Measurements from ENCODE around the gene KCNMA1.

Gene KCNMA1

DNA sequence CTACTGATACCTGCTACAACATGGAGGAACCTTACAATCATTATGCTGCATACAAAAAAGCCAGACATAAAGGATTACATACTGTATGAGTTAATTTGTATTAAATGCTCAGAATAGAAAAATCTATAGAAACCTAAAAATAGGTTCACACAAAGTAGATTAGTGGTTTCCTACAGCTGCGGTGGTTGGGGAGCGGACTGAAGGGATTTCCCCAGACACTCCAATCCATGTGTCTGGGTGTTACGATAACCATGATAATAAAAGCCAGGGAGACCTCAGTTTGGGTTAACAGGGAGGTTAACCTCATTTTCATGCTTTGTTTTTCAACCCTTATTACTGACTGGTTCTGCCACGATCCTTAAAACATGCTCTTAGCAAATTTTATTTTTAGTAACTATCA lies 355.9 kb downstream of the KCNMA1 start:
- TF ChIP-seq FOXM1 (IDR thresholded peaks at IDR 0.05; ENCODE audit: borderline replicate concordance, low read depth) (no peak), EP300 (IDR thresholded peaks at IDR 0.05; ENCODE audit: borderline replicate concordance) (no peak), TAF1 (IDR thresholded peaks at IDR 0.05; ENCODE audit: low read depth) (no peak), YY1 (IDR thresholded peaks at IDR 0.05; ENCODE audit: low read depth) (no peak), EGR1 (IDR thresholded peaks at IDR 0.05) (no peak), TCF12 (IDR thresholded peaks at IDR 0.05; ENCODE audit: low read depth) (no peak), TEAD4 (IDR thresholded peaks at IDR 0.05) (no peak), RAD21 (IDR thresholded peaks at IDR 0.05; ENCODE audit: low read depth) (no peak), CEBPB (IDR thresholded peaks at IDR 0.05) (no peak), NFIC (IDR thresholded peaks at IDR 0.05) (no peak)
- TF ChIP-seq, protein P1, sequence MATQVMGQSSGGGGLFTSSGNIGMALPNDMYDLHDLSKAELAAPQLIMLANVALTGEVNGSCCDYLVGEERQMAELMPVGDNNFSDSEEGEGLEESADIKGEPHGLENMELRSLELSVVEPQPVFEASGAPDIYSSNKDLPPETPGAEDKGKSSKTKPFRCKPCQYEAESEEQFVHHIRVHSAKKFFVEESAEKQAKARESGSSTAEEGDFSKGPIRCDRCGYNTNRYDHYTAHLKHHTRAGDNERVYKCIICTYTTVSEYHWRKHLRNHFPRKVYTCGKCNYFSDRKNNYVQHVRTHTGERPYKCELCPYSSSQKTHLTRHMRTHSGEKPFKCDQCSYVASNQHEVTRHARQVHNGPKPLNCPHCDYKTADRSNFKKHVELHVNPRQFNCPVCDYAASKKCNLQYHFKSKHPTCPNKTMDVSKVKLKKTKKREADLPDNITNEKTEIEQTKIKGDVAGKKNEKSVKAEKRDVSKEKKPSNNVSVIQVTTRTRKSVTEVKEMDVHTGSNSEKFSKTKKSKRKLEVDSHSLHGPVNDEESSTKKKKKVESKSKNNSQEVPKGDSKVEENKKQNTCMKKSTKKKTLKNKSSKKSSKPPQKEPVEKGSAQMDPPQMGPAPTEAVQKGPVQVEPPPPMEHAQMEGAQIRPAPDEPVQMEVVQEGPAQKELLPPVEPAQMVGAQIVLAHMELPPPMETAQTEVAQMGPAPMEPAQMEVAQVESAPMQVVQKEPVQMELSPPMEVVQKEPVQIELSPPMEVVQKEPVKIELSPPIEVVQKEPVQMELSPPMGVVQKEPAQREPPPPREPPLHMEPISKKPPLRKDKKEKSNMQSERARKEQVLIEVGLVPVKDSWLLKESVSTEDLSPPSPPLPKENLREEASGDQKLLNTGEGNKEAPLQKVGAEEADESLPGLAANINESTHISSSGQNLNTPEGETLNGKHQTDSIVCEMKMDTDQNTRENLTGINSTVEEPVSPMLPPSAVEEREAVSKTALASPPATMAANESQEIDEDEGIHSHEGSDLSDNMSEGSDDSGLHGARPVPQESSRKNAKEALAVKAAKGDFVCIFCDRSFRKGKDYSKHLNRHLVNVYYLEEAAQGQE (IDR thresholded peaks at IDR 0.05; ENCODE audit: low read depth): no peak
- TF ChIP-seq, protein P2, sequence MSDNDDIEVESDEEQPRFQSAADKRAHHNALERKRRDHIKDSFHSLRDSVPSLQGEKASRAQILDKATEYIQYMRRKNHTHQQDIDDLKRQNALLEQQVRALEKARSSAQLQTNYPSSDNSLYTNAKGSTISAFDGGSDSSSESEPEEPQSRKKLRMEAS (IDR thresholded peaks at IDR 0.05): no peak
- TF ChIP-seq, protein P3, sequence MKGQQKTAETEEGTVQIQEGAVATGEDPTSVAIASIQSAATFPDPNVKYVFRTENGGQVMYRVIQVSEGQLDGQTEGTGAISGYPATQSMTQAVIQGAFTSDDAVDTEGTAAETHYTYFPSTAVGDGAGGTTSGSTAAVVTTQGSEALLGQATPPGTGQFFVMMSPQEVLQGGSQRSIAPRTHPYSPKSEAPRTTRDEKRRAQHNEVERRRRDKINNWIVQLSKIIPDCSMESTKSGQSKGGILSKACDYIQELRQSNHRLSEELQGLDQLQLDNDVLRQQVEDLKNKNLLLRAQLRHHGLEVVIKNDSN (IDR thresholded peaks at IDR 0.05): no peak

DNA sequence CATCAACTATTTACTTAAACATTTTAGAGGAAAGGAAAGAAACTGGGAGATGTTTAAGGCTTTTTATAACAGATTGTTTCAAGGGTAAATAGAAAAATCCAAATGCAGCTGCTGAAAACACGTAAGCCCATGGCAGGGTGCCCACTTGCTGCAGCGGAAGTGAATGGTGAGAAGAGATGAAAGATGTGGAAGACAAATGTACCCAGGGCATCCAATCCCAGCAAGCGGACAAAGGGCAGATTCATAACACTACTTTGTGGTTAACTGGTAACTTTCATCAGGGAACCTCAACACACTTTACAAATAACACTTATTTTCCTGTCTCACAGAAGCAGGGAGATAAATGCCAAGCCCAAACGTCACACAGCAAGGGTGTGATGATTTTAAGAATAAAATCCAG lies 358.4 kb downstream of the KCNMA1 start:
- TF ChIP-seq, protein P3 (IDR thresholded peaks at IDR 0.05): no peak
- TF ChIP-seq EP300 (IDR thresholded peaks at IDR 0.05; ENCODE audit: borderline replicate concordance): no peak
- no peak for TF ChIP-seq TEAD4 (IDR thresholded peaks at IDR 0.05)
- no peak for TF ChIP-seq EGR1 (IDR thresholded peaks at IDR 0.05)
- no peak for TF ChIP-seq CEBPB (IDR thresholded peaks at IDR 0.05)
- TF ChIP-seq FOXM1 (IDR thresholded peaks at IDR 0.05; ENCODE audit: borderline replicate concordance, low read depth): no peak

DNA sequence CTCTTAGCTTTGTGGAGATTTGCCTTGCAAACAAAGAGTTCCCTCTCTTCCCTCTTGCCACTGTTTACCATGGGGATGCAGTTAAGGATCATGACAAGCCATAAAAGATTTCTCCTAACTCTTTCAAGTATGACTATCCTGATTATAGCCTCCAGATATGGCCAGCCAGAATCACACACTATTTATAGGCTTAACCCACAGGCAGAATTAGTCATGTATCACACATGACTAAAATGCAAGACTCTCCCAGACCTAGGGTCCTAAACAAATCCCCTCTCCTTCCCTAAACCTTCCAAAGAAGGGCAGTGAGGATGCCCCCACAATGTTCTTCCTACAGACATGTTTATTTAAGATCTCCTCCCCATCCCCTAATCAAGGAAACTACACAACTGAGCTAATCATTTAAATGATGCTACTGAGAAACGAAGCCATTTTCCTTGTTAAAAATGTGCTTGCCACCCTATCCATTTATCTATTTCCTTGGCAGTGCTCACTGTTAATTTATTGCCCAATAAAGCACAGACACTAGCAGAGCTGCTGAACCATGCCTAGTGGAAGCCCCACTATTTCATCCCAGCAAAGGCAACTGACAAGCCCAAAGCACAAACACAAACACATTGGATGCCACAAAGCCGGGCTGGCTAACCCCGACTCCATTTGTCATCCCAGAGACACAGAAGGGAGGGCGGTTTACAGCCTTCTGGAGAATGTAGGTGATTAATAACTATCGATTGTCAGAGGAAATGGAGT lies 363.4 kb downstream of the KCNMA1 start:
- TF ChIP-seq EP300 (IDR thresholded peaks at IDR 0.05; ENCODE audit: borderline replicate concordance): no peak
- TF ChIP-seq FOXM1 (IDR thresholded peaks at IDR 0.05; ENCODE audit: borderline replicate concordance, low read depth): no peak
- TF ChIP-seq TAF1 (IDR thresholded peaks at IDR 0.05; ENCODE audit: low read depth): no peak
- TF ChIP-seq EGR1 (IDR thresholded peaks at IDR 0.05): no peak
- TF ChIP-seq TCF12 (IDR thresholded peaks at IDR 0.05; ENCODE audit: low read depth): no peak
- TF ChIP-seq YY1 (IDR thresholded peaks at IDR 0.05; ENCODE audit: low read depth): no peak
- no peak for TF ChIP-seq CEBPB (IDR thresholded peaks at IDR 0.05)
- TF ChIP-seq RAD21 (IDR thresholded peaks at IDR 0.05; ENCODE audit: low read depth): no peak
- no peak for TF ChIP-seq NFIC (IDR thresholded peaks at IDR 0.05)
- TF ChIP-seq, protein P3 (IDR thresholded peaks at IDR 0.05): no peak
- no peak for TF ChIP-seq CREB1 (IDR thresholded peaks at IDR 0.05; ENCODE audit: low read depth)
- TF ChIP-seq TEAD4 (IDR thresholded peaks at IDR 0.05): no peak
- TF ChIP-seq ZBTB7A (IDR thresholded peaks at IDR 0.05; ENCODE audit: low read depth): no peak
- TF ChIP-seq, protein P2 (IDR thresholded peaks at IDR 0.05): no peak

DNA sequence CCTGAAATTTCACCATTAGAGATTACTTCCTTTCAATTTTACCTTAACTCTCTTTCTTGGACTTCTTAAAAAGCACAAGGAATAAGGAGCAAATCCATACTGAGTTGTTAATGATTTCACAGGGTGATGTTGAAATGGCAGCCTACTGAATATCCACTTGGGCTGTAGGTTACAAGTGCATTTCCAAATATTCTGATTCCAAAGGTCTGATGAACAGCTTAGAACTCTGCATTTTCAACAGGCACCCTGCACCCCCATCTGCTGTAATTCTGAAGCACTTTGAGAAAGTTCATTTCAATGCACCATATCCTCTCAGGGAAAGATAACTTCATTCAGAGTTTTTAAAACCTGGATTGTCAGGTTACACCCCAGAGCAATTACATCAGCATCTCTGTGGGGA lies 368.4 kb downstream of the KCNMA1 start:
- TF ChIP-seq YY1 (IDR thresholded peaks at IDR 0.05; ENCODE audit: low read depth) (no peak), ZBTB7A (IDR thresholded peaks at IDR 0.05; ENCODE audit: low read depth) (no peak), RAD21 (IDR thresholded peaks at IDR 0.05; ENCODE audit: low read depth) (no peak), TCF12 (IDR thresholded peaks at IDR 0.05; ENCODE audit: low read depth) (no peak), CREB1 (IDR thresholded peaks at IDR 0.05; ENCODE audit: low read depth) (no peak), EP300 (IDR thresholded peaks at IDR 0.05; ENCODE audit: borderline replicate concordance) (no peak), TEAD4 (IDR thresholded peaks at IDR 0.05) (no peak), NFIC (IDR thresholded peaks at IDR 0.05) (no peak), FOXM1 (IDR thresholded peaks at IDR 0.05; ENCODE audit: borderline replicate concordance, low read depth) (no peak)

DNA sequence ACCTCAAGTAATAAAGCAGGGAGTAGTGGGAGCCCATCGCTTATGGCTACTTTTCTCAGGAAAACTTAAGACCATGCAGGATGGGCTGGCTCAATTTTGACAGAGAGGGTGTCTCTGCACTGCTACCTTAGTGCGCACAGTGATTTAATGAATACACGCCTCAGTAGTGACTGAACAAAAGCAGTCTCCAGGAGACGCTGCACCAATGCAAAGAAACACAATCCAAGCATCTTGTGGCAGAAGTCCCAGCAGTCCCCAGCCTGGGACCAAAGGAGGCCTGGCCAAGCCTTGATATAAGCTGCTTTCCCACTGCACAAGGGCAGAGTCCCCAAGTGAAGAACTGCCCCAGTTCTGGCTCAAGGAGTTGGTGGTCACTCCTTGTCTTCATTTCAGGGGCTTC lies 368.9 kb downstream of the KCNMA1 start:
- TF ChIP-seq RAD21 (IDR thresholded peaks at IDR 0.05; ENCODE audit: low read depth): no peak
- TF ChIP-seq ZBTB7A (IDR thresholded peaks at IDR 0.05; ENCODE audit: low read depth): no peak
- no peak for TF ChIP-seq CEBPB (IDR thresholded peaks at IDR 0.05)
- no peak for TF ChIP-seq EGR1 (IDR thresholded peaks at IDR 0.05)

DNA sequence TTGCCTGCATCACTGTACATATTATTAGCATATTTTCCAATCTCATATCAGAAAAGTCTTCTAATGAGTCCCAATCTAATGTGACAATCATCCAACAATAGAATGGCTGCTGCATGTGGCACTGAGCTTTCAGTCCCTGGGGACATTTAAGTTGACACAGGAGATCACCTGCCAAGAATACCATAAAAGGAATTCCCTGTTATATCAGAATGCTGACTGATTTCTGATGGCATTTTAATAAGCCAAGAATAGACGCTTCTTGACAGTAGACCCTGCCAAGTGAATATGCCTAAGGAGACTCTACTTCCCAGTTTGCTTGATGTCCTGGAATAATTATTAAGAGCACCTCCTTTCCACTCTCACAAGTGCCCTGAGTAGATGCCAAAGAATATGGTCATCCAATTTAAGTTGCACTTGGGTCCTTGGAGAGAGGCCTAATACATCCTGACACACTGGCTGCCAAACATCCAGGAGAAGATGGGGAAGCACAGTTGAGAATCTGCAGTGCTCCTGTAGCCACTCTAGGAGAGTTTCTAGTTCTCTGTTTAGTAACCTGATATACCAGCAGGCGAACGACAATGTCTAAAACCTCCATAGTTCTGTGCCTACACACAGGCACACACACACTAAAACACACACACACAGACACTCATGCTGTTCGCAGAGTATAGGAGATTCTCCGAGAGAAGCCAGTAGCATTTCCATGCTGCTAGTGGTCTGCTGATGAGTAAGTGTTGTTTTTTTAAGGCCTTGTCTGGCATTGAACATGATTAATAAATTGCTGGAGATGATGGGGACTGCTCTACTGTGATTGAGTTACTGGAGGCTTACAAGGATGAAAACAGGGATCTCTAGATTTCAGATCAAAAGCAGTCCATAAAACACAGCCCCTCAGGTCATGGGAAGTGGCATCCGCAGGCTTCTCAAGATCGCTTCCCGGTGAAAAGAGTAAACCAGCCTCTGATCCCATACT lies 369.6 kb downstream of the KCNMA1 start:
- TF ChIP-seq, protein P1 (IDR thresholded peaks at IDR 0.05; ENCODE audit: low read depth): no peak
- TF ChIP-seq TCF12 (IDR thresholded peaks at IDR 0.05; ENCODE audit: low read depth) (no peak), TEAD4 (IDR thresholded peaks at IDR 0.05) (no peak), RAD21 (IDR thresholded peaks at IDR 0.05; ENCODE audit: low read depth) (no peak), EP300 (IDR thresholded peaks at IDR 0.05; ENCODE audit: borderline replicate concordance) (no peak), CREB1 (IDR thresholded peaks at IDR 0.05; ENCODE audit: low read depth) (no peak), NFIC (IDR thresholded peaks at IDR 0.05) (no peak), TAF1 (IDR thresholded peaks at IDR 0.05; ENCODE audit: low read depth) (no peak), ZBTB7A (IDR thresholded peaks at IDR 0.05; ENCODE audit: low read depth) (no peak), YY1 (IDR thresholded peaks at IDR 0.05; ENCODE audit: low read depth) (no peak), CEBPB (IDR thresholded peaks at IDR 0.05) (no peak), FOXM1 (IDR thresholded peaks at IDR 0.05; ENCODE audit: borderline replicate concordance, low read depth) (no peak), EGR1 (IDR thresholded peaks at IDR 0.05) (no peak)
- TF ChIP-seq, protein P3 (IDR thresholded peaks at IDR 0.05): no peak
- TF ChIP-seq, protein P2 (IDR thresholded peaks at IDR 0.05): no peak

All from Ishikawa (cell line).